ENCODE measurements around the gene FAAP100.

FAAP100 gene

GRCh38 chr17:81539961-81540675 is 12.0 kb downstream of the FAAP100 start:
- no peak for DNase-seq (ENCODE audit: extremely low spot score)
- ChIA-PET CTCF (no interaction called here), POLR2A (interaction anchor here (1.0 kb wide), 1 partner anchor 12 kb away, joined by 5 read pairs; the partner anchor contains the start of gene FAAP100)
- TF ChIP-seq CTBP1 (IDR thresholded peaks at IDR 0.05; ENCODE audit: borderline replicate concordance): no peak
- no peak for TF ChIP-seq TARDBP (IDR thresholded peaks at IDR 0.05)
- no peak for TF ChIP-seq BHLHE40 (IDR thresholded peaks at IDR 0.05; ENCODE audit: borderline replicate concordance)
- no peak for TF ChIP-seq NFRKB (IDR thresholded peaks at IDR 0.05)
- TF ChIP-seq LEF1 (IDR thresholded peaks at IDR 0.05; ENCODE audit: borderline replicate concordance): no peak

GRCh38 chr17:81539571-81539900 is 12.6 kb downstream of the FAAP100 start:
- CTCF ChIA-PET: no interaction called here
- TF ChIP-seq FOXK2 (IDR thresholded peaks at IDR 0.05): no peak
- no peak for DNase-seq (ENCODE audit: extremely low spot score)
- POLR2A ChIA-PET: interaction anchor here (1.0 to 1.9 kb wide), 2 partner anchors 12 to 13 kb away, joined by 5 read pairs; partner anchors contain the start of gene FAAP100

GRCh38 chr17:81538651-81539570 is 13.2 kb downstream of the FAAP100 start:
- no peak for DNase-seq (ENCODE audit: extremely low spot score)
- ChIA-PET POLR2A (interaction anchor here (0.8 to 1.9 kb wide), 2 partner anchors 12 to 14 kb away, joined by 3 to 5 read pairs; no protein-coding TSS in a partner anchor), CTCF (no interaction called here)
- no peak for TF ChIP-seq ZNF384 (IDR thresholded peaks at IDR 0.05)

GRCh38 chr17:81537856-81538555 is 14.1 kb downstream of the FAAP100 start:
- TF ChIP-seq ELF4 (IDR thresholded peaks at IDR 0.05) (no peak), LEF1 (IDR thresholded peaks at IDR 0.05; ENCODE audit: borderline replicate concordance) (no peak), BHLHE40 (IDR thresholded peaks at IDR 0.05; ENCODE audit: borderline replicate concordance) (no peak), FOXA1 (IDR thresholded peaks at IDR 0.05) (no peak), ARNT (IDR thresholded peaks at IDR 0.05) (no peak), TARDBP (IDR thresholded peaks at IDR 0.05) (no peak), ZNF384 (IDR thresholded peaks at IDR 0.05) (no peak), SUZ12 (IDR thresholded peaks at IDR 0.05) (no peak), L3MBTL2 (conservative IDR thresholded peaks at IDR 0.05) (no peak), HDGF (IDR thresholded peaks at IDR 0.05; ENCODE audit: borderline replicate concordance) (no peak), FOXK2 (IDR thresholded peaks at IDR 0.05) (no peak), FOXM1 (IDR thresholded peaks at IDR 0.05; ENCODE audit: borderline replicate concordance) (no peak), PKNOX1 (IDR thresholded peaks at IDR 0.05) (no peak), NFRKB (IDR thresholded peaks at IDR 0.05) (no peak), SP1 (IDR thresholded peaks at IDR 0.05) (no peak)
- CTCF ChIA-PET: no interaction called here
- POLR2A ChIA-PET: interaction anchor here (0.8 to 1.9 kb wide), 3 partner anchors 13 to 242 kb away, joined by 3 to 5 read pairs (median 3); partner anchors contain the start of gene SLC38A10
- no peak for DNase-seq (ENCODE audit: extremely low spot score)

- DNase-seq (ENCODE audit: extremely low spot score): peak; percentile 46
- no peak for TF ChIP-seq SUZ12 (IDR thresholded peaks at IDR 0.05)
- TF ChIP-seq TARDBP (IDR thresholded peaks at IDR 0.05): no peak
- TF ChIP-seq PKNOX1 (IDR thresholded peaks at IDR 0.05): no peak
- TF ChIP-seq FOXK2 (IDR thresholded peaks at IDR 0.05): no peak
- ChIA-PET CTCF (no interaction called here), POLR2A (interaction anchor here (1.0 to 1.9 kb wide), 3 partner anchors 9 to 242 kb away, joined by 3 to 5 read pairs (median 4); partner anchors contain the start of gene SLC38A10)
Observed at GRCh38 chr17:81537343-81537855, 14.8 kb downstream of the FAAP100 start.

GRCh38 chr17:81536299-81537290 is 15.6 kb downstream of the FAAP100 start:
- CTCF ChIA-PET: no interaction called here
- POLR2A ChIA-PET: interaction anchor here (0.8 to 1.7 kb wide), 4 partner anchors 10 to 241 kb away, joined by 3 to 4 read pairs (median 4); partner anchors contain the start of gene SLC38A10
- TF ChIP-seq TARDBP (IDR thresholded peaks at IDR 0.05): no peak
- TF ChIP-seq BHLHE40 (IDR thresholded peaks at IDR 0.05; ENCODE audit: borderline replicate concordance): no peak
- no peak for TF ChIP-seq NFRKB (IDR thresholded peaks at IDR 0.05)
- TF ChIP-seq PKNOX1 (IDR thresholded peaks at IDR 0.05): no peak
- TF ChIP-seq ELF4 (IDR thresholded peaks at IDR 0.05): no peak
- no peak for TF ChIP-seq FOXK2 (IDR thresholded peaks at IDR 0.05)
- TF ChIP-seq ZNF384 (IDR thresholded peaks at IDR 0.05): no peak
- no peak for TF ChIP-seq CTBP1 (IDR thresholded peaks at IDR 0.05; ENCODE audit: borderline replicate concordance)
- no peak for TF ChIP-seq LEF1 (IDR thresholded peaks at IDR 0.05; ENCODE audit: borderline replicate concordance)
- no peak for TF ChIP-seq FOXA1 (IDR thresholded peaks at IDR 0.05)
- TF ChIP-seq ARNT (IDR thresholded peaks at IDR 0.05): no peak
- no peak for TF ChIP-seq FOXM1 (IDR thresholded peaks at IDR 0.05; ENCODE audit: borderline replicate concordance)
- TF ChIP-seq HDGF (IDR thresholded peaks at IDR 0.05; ENCODE audit: borderline replicate concordance): no peak
- DNase-seq (ENCODE audit: extremely low spot score): no peak

All from HEK293T (cell line).